ENCODE data around the gene TMEM164.

TMEM164 gene

DNA sequence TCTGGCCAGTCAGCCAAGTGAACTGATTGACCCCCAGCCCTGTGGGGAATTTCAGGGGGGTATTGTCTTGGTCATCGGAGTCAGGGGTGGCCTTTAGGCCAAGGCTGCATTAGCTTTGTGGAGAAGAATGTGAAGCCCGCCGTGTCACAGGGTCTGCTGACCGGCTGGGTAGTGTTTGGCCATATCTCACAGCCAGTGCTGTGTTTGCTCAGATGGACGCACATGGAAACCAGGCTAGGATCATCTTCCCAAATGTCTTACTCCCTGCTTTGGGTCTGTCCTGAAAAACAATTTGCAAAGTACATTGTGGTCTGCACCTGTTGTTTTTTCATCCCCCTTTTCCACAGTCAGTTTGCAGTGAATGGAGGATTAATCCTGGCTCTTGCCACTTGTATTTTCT, 13.0 kb downstream of the TMEM164 start:
- Histone ChIP-seq H3K9me3 (ENCODE audit: control insufficient read depth in 5 of 5, low read length in 5 of 5) (no peaks in the 10 kb centered on the region), H3K27me3 (ENCODE audit: control insufficient read depth in 5 of 5, insufficient read depth in 4 of 5, low read length in 5 of 5) (peaks cover 0 to 4% (median 0%) of the 10 kb centered on the region in 5 donors), H3K9ac (ENCODE audit: low read length in 5 of 5) (no peak overlapping the region), H3K4me3 (ENCODE audit: low read depth in 1 of 5, low read length in 5 of 5) (no peak overlapping the region), H3K27ac (ENCODE audit: low read depth, low read length) (no peak overlapping the region), H3K4me1 (ENCODE audit: control insufficient read depth in 5 of 5, insufficient read depth in 5 of 5, low read length in 5 of 5) (peaks cover 0 to 24% (median 14%) of the 10 kb centered on the region in 5 donors), H3K36me3 (ENCODE audit: control insufficient read depth in 5 of 5, insufficient read depth in 5 of 5, low read length in 5 of 5) (peaks cover 0 to 17% (median 6%) of the 10 kb centered on the region in 5 donors)

DNA sequence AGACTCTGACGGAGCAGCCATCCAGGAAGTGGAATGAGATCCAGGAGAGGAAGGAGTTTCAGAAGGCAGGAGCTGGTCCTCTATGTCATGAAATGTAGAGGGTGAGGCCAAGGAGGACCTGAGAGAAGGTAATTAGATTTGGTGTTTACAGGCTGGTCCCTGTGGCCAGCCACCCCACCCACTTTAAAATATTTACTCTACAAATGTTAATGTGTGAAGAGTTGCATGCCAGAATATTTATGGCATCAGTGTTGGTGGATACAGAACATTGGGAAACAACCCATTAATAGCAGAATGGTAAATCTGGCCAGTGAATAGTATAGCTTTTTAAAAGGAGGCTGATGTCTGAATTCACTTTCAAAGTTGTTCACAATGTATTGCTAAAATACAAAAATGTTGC, 17.6 kb downstream of the TMEM164 start:
- H3K36me3 ChIP-seq (ENCODE audit: control insufficient read depth in 5 of 5, insufficient read depth in 5 of 5, low read length in 5 of 5): peaks cover 0 to 19% (median 4%) of the 10 kb centered on the region in 5 donors
- H3K27me3 ChIP-seq (ENCODE audit: control insufficient read depth in 5 of 5, insufficient read depth in 4 of 5, low read length in 5 of 5): peaks cover 0 to 4% (median 0%) of the 10 kb centered on the region in 5 donors
- peak overlapping the region; percentile 51 for H3K27ac ChIP-seq (ENCODE audit: low read depth, low read length)
- H3K4me1 ChIP-seq (ENCODE audit: control insufficient read depth in 5 of 5, insufficient read depth in 5 of 5, low read length in 5 of 5): peaks cover 0 to 13% (median 4%) of the 10 kb centered on the region in 5 donors
- H3K4me3 ChIP-seq (ENCODE audit: low read depth in 1 of 5, low read length in 5 of 5): no peak overlapping the region
- no peaks in the 10 kb centered on the region for H3K9me3 ChIP-seq (ENCODE audit: control insufficient read depth in 5 of 5, low read length in 5 of 5)
- H3K9ac ChIP-seq (ENCODE audit: low read length in 5 of 5): no peak overlapping the region

DNA sequence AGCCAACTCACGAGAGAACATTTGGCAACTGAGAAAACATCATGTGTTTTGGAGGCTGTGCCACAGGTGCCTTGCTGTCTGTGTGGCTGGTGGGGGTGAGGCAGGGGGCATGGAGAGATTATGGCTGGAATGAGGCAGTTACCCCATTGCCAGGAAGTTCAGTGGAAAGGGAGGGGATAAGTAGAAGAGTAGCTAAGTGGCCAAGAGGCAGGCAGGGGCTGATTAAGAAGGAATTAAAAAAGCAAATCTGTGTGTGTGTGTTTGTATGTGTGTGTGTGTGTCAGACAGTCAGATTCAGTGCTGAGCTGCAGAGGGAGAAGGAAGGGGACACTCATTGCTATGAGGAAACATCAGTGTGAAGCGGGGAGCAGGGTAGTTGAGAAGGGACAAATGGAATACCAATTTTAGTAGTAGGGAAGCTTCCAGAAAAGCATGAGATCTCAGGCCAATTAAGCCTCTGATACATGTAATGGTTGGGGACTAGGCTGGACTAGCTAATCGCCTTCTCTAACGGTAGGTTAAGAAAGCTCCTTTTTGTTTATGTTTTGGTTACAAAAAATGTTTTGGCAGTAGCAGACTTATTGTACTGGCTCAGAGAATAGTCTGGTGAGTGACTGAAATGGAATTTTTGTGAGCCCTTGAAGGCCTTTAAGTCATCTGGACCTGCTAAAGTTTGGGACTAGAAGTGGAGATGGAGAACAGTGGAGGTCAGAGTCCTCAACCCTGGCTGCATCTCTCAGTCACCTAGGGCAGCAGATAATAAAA, 18.5 kb downstream of the TMEM164 start:
- Histone ChIP-seq H3K4me1 (ENCODE audit: control insufficient read depth in 5 of 5, insufficient read depth in 5 of 5, low read length in 5 of 5) (peaks cover 0 to 16% (median 4%) of the 10 kb centered on the region in 5 donors), H3K4me3 (ENCODE audit: low read depth in 1 of 5, low read length in 5 of 5) (no peak overlapping the region), H3K9me3 (ENCODE audit: control insufficient read depth in 5 of 5, low read length in 5 of 5) (no peaks in the 10 kb centered on the region), H3K36me3 (ENCODE audit: control insufficient read depth in 5 of 5, insufficient read depth in 5 of 5, low read length in 5 of 5) (peaks cover 0 to 19% (median 4%) of the 10 kb centered on the region in 5 donors), H3K27me3 (ENCODE audit: control insufficient read depth in 5 of 5, insufficient read depth in 4 of 5, low read length in 5 of 5) (peaks cover 0 to 4% (median 0%) of the 10 kb centered on the region in 5 donors), H3K27ac (ENCODE audit: low read depth, low read length) (peak overlapping the region; percentile 51), H3K9ac (ENCODE audit: low read length in 5 of 5) (no peak overlapping the region)

DNA sequence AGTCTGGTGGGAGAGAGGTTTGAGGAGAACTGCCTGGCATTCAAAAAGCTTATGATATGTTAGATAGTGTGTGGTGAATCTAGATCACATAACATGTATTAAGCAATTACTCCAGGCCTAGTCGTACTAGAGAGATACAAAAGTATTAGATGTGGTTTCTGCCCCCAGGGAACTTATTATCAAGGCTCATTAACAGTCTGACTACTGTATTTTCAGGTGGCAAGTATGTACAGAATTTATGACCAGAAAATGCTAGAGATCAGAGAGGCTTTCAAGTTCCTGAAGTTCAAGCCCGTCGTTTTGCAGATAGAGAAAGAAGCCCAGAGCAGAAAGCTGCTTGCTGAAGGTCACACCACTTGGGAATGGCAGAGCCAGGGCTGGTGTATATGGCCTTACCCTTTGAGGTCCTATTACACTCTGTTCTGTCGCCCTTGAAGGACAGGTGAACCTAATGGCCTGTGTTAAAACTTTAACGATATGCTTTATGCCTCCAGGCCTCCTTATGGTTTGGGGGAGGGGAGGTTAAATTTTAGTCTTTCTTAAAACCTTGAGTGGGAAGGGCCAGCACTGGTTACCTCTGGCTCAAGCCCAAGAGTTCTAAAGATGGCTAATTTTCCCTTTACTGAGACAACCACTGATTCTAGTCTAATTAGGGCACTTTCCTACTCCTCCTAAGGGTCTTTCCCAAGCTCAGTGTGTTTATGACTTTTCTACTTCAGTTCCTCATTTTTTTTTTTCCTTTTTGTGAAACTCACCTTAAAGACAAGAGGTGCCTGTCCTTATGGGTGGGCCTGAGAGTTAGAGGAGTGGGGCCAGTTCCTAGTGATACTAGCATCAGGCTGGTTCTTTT, 19.9 kb downstream of the TMEM164 start:
- Histone ChIP-seq H3K27me3 (ENCODE audit: control insufficient read depth in 5 of 5, insufficient read depth in 4 of 5, low read length in 5 of 5) (peaks cover 0 to 1% (median 0%) of the 10 kb centered on the region in 5 donors), H3K9ac (ENCODE audit: low read length in 5 of 5) (no peak overlapping the region), H3K36me3 (ENCODE audit: control insufficient read depth in 5 of 5, insufficient read depth in 5 of 5, low read length in 5 of 5) (peaks cover 0 to 17% (median 2%) of the 10 kb centered on the region in 5 donors), H3K4me1 (ENCODE audit: control insufficient read depth in 5 of 5, insufficient read depth in 5 of 5, low read length in 5 of 5) (peaks cover 0 to 19% (median 7%) of the 10 kb centered on the region in 5 donors), H3K9me3 (ENCODE audit: control insufficient read depth in 5 of 5, low read length in 5 of 5) (no peaks in the 10 kb centered on the region), H3K4me3 (ENCODE audit: low read depth in 1 of 5, low read length in 5 of 5) (no peak overlapping the region), H3K27ac (ENCODE audit: low read depth, low read length) (peak overlapping the region; percentile 8)

DNA sequence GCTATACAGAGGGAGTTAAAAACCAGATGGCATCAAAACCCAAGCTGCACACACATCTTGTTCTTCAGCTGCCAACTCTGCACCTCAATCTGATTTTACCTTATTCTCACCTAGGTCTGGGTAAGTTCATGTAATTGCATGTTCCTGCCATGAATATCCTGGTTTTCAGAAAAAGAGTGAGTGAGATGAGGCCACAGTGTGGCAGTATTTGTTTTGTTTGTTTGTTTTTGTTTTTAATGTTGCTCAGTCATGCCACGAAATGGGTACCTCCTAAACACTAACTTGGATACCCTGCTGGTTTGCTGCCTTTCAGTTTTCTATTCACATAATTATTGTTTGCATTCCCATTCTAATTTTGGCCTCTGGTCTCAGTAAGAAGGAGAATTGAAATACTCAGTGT, 22.5 kb downstream of the TMEM164 start:
- Histone ChIP-seq H3K4me1 (ENCODE audit: control insufficient read depth in 5 of 5, insufficient read depth in 5 of 5, low read length in 5 of 5) (peaks cover 0 to 15% (median 10%) of the 10 kb centered on the region in 5 donors), H3K27me3 (ENCODE audit: control insufficient read depth in 5 of 5, insufficient read depth in 4 of 5, low read length in 5 of 5) (no peaks in the 10 kb centered on the region), H3K4me3 (ENCODE audit: low read depth in 1 of 5, low read length in 5 of 5) (no peak overlapping the region), H3K36me3 (ENCODE audit: control insufficient read depth in 5 of 5, insufficient read depth in 5 of 5, low read length in 5 of 5) (peaks cover 0 to 11% (median 2%) of the 10 kb centered on the region in 5 donors), H3K9ac (ENCODE audit: low read length in 5 of 5) (no peak overlapping the region), H3K27ac (ENCODE audit: low read depth, low read length) (peak overlapping the region; percentile 64), H3K9me3 (ENCODE audit: control insufficient read depth in 5 of 5, low read length in 5 of 5) (no peaks in the 10 kb centered on the region)

DNA sequence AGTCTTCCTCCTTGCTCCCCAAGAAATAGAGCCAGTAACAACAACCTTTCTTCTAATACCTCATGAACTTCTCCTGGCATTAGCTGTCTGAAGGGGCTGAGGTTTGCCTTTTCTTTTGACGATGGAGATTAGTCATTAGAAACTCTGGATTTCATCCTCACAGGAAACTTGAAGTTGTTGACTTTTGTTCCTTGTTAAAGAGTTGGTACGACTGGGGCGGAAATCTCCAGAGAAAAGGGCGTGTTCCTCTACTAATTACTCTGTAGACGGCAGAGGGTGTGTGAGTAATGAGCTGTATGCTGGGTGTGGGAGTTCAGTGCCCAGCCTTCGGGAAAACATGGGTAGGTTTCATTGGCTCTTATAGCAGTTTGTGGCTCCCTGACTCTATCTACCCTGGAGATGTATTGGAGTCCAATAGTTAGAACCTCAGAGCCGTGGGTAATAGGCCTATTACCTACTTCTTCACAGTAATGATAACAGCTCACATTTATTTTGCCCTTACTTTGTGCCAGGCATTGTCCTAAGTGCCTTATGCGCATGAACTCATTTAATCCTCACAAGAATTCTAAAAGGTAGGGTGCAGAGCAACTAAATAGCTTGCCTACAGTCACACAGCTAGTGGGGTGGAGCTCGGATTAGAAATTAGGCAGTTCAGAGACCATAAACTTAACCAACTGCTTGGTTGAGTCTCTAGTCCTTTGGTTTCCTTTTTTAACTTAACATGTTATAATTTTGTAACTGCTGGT, 23.4 kb downstream of the TMEM164 start:
- no peak overlapping the region for H3K9ac ChIP-seq (ENCODE audit: low read length in 5 of 5)
- no peak overlapping the region for H3K4me3 ChIP-seq (ENCODE audit: low read depth in 1 of 5, low read length in 5 of 5)
- H3K27me3 ChIP-seq (ENCODE audit: control insufficient read depth in 5 of 5, insufficient read depth in 4 of 5, low read length in 5 of 5): no peaks in the 10 kb centered on the region
- H3K36me3 ChIP-seq (ENCODE audit: control insufficient read depth in 5 of 5, insufficient read depth in 5 of 5, low read length in 5 of 5): peaks cover 0 to 11% (median 2%) of the 10 kb centered on the region in 5 donors
- H3K9me3 ChIP-seq (ENCODE audit: control insufficient read depth in 5 of 5, low read length in 5 of 5): no peaks in the 10 kb centered on the region
- peaks cover 0 to 15% (median 10%) of the 10 kb centered on the region in 5 donors for H3K4me1 ChIP-seq (ENCODE audit: control insufficient read depth in 5 of 5, insufficient read depth in 5 of 5, low read length in 5 of 5)
- peak overlapping the region; percentile 64 for H3K27ac ChIP-seq (ENCODE audit: low read depth, low read length)

DNA sequence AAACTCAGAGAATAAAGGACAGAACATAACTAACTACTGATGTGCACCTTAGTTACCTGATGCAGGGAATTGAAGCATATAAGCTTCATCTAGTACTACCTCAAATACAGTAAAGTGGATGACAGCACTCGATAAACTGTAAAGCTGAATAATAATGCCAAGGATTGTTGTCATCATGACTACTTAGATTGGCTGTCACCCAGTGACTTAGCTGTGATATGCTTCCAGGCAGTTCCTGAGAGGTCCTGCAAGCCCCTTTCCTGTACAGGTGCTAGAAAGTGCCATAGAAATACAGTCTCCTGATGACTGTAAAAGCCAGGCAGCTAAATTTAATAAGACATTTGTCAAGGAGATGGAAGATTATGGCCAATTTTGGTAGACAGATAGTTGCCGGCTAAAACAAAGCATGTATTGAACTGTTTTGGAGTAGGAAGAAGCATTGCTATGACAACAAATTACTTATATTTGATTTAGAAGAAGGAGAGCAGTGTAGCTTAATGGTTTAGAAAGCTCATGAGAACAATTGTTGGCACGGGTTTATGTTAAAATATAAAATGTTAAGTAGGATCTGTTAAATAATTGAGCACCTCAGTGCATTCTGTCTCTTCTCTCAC, 29.7 kb downstream of the TMEM164 start:
- H3K4me1 ChIP-seq (ENCODE audit: control insufficient read depth in 5 of 5, insufficient read depth in 5 of 5, low read length in 5 of 5): peaks cover 0 to 10% (median 0%) of the 10 kb centered on the region in 5 donors
- H3K9me3 ChIP-seq (ENCODE audit: control insufficient read depth in 5 of 5, low read length in 5 of 5): no peaks in the 10 kb centered on the region
- no peaks in the 10 kb centered on the region for H3K27me3 ChIP-seq (ENCODE audit: control insufficient read depth in 5 of 5, insufficient read depth in 4 of 5, low read length in 5 of 5)
- no peaks in the 10 kb centered on the region for H3K36me3 ChIP-seq (ENCODE audit: control insufficient read depth in 5 of 5, insufficient read depth in 5 of 5, low read length in 5 of 5)
- H3K4me3 ChIP-seq (ENCODE audit: low read depth in 1 of 5, low read length in 5 of 5): no peak overlapping the region
- H3K27ac ChIP-seq (ENCODE audit: low read depth, low read length): no peak overlapping the region
- no peak overlapping the region for H3K9ac ChIP-seq (ENCODE audit: low read length in 5 of 5)

DNA sequence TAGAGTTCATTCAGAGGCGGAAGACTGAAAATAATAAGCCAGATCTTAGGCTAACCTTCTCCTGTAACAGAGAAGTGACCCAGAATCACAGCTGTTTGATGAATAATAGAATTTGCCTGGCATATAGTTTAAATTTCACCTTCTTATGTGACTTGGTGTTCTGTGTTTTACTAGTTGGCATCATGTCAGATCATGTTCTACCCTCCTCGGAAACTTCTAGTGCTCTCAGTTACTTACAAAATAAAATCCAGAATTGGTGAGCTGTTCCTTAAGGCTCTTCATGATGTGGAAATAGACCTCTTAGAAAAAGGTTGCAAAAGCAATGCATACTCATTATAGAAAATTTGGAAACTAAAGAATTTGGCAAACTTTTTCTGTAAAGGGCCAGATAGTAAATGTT, 31.1 kb downstream of the TMEM164 start:
- H3K4me1 ChIP-seq (ENCODE audit: control insufficient read depth in 5 of 5, insufficient read depth in 5 of 5, low read length in 5 of 5): peaks cover 0 to 10% (median 0%) of the 10 kb centered on the region in 5 donors
- H3K36me3 ChIP-seq (ENCODE audit: control insufficient read depth in 5 of 5, insufficient read depth in 5 of 5, low read length in 5 of 5): no peaks in the 10 kb centered on the region
- H3K27me3 ChIP-seq (ENCODE audit: control insufficient read depth in 5 of 5, insufficient read depth in 4 of 5, low read length in 5 of 5): no peaks in the 10 kb centered on the region
- H3K9ac ChIP-seq (ENCODE audit: low read length in 5 of 5): no peak overlapping the region
- H3K4me3 ChIP-seq (ENCODE audit: low read depth in 1 of 5, low read length in 5 of 5): no peak overlapping the region
- H3K9me3 ChIP-seq (ENCODE audit: control insufficient read depth in 5 of 5, low read length in 5 of 5): no peaks in the 10 kb centered on the region
- H3K27ac ChIP-seq (ENCODE audit: low read depth, low read length): peak overlapping the region; percentile 31

DNA sequence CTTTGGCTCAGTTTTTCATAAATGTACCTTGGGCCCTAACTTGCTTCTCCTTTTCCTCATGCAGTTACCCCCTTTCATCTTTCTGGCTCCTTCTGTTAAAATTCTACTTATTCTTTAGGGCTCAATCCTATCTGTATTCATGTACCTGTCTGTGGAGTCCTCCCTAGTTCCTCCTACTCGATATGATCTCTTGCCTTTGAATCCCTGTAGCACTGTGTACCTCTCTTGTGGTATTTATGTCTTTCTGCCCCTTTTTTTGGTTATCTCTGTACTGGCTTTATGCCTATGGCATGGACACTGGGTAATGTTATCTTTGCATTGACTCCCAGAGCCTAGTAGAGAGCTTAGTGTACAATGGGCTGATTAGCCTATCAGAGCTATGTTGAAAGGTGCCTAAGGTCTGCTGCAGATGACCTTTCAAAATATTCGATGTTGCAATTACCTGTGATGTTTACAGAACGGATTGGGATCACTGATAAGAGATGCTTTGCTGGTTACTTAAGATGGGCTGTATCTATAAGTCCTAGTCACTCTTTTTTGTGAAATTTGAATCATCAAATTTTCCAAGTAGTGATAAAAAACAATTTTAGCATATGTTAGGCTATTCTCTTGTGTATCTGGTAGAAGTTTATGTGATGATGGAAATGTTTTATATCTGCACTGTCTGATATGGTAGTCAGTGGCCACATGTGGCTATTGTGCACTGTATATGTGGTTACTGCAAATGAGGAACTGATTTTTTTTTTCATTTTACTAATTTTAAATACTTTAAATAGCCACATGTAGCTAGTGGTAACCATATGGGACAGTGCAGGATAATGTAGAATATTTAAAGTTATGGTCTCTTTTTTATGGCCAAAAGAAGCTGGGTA, 33.5 kb downstream of the TMEM164 start:
- Histone ChIP-seq H3K27me3 (ENCODE audit: control insufficient read depth in 5 of 5, insufficient read depth in 4 of 5, low read length in 5 of 5) (no peaks in the 10 kb centered on the region), H3K9me3 (ENCODE audit: control insufficient read depth in 5 of 5, low read length in 5 of 5) (no peaks in the 10 kb centered on the region), H3K4me1 (ENCODE audit: control insufficient read depth in 5 of 5, insufficient read depth in 5 of 5, low read length in 5 of 5) (peaks cover 0 to 6% (median 0%) of the 10 kb centered on the region in 5 donors), H3K36me3 (ENCODE audit: control insufficient read depth in 5 of 5, insufficient read depth in 5 of 5, low read length in 5 of 5) (no peaks in the 10 kb centered on the region), H3K9ac (ENCODE audit: low read length in 5 of 5) (no peak overlapping the region), H3K27ac (ENCODE audit: low read depth, low read length) (no peak overlapping the region), H3K4me3 (ENCODE audit: low read depth in 1 of 5, low read length in 5 of 5) (no peak overlapping the region)

Measured in subcutaneous abdominal adipose tissue (tissue), 5 donors.